WTC11 (cell line): ENCODE data around the gene LIN7B. TPM values are rescaled to one million over a fixed set of nuclear protein-coding genes. Genes with fewer than 3 reads are reported as not detected.

ENCODE experiments used
- ATF1 ChIP-seq: sonication (generic); formaldehyde crosslinking; IDR thresholded peaks from 2 replicates; pipeline ENCODE4 v1.8.1; 2023; ENCODE audit warnings: mild to moderate bottlenecking, moderate library complexity, missing genetic modification reagents
- ETV6 ChIP-seq: sonication (generic); formaldehyde crosslinking; IDR thresholded peaks from 2 replicates; pipeline ENCODE4 v1.8.1; 2022; ENCODE audit warnings: mild to moderate bottlenecking, missing genetic modification reagents
- FOXJ3 ChIP-seq: sonication (generic); formaldehyde crosslinking; IDR thresholded peaks from 2 replicates; pipeline ENCODE4 v1.9.0; 2021; ENCODE audit warnings: missing genetic modification reagents, mild to moderate bottlenecking, borderline replicate concordance
- FOXK1 ChIP-seq: sonication (generic); formaldehyde crosslinking; IDR thresholded peaks from 2 replicates; pipeline ENCODE4 v1.8.0; 2022; ENCODE audit warnings: mild to moderate bottlenecking, moderate library complexity, missing genetic modification reagents
- GTF2I ChIP-seq: fragments of 250-450 bp; sonication (Bioruptor Pico); conservative IDR thresholded peaks from 2 replicates; pipeline ENCODE4 v1.4.0; 2021; ENCODE audit warnings: mild to moderate bottlenecking
- HMGA2 ChIP-seq: fragments of 250-450 bp; sonication (Bioruptor Pico); IDR thresholded peaks from 2 replicates; pipeline ENCODE4 v1.4.0; 2021; ENCODE audit warnings: mild to moderate bottlenecking, moderate library complexity
- IRF2 ChIP-seq: sonication (generic); formaldehyde crosslinking; IDR thresholded peaks from 2 replicates; pipeline ENCODE4 v1.8.0; 2022; ENCODE audit warnings: low read depth, missing genetic modification reagents, borderline replicate concordance
- JAZF1 ChIP-seq: fragments of 250-450 bp; sonication (Bioruptor Pico); IDR thresholded peaks from 2 replicates; pipeline ENCODE4 v1.9.0; 2021; ENCODE audit warnings: moderate library complexity, mild to moderate bottlenecking, inconsistent platforms
- NFATC4 ChIP-seq: fragments of 250-450 bp; sonication (Bioruptor Pico); IDR thresholded peaks from 2 replicates; pipeline ENCODE4 v1.9.0; 2021; ENCODE audit warnings: mild to moderate bottlenecking
- NFYB ChIP-seq: sonication (generic); formaldehyde crosslinking; conservative IDR thresholded peaks from 2 replicates; pipeline ENCODE4 v1.8.0; 2022; ENCODE audit warnings: low read depth, missing genetic modification reagents
- OVOL2 ChIP-seq: fragments of 250-450 bp; sonication (Bioruptor Pico); IDR thresholded peaks from 2 replicates; pipeline ENCODE4 v1.9.0; 2021; ENCODE audit warnings: mild to moderate bottlenecking, borderline replicate concordance
- RELA ChIP-seq: sonication (generic); formaldehyde crosslinking; IDR thresholded peaks from 2 replicates; pipeline ENCODE4 v1.8.1; 2022; ENCODE audit warnings: missing genetic modification reagents, mild to moderate bottlenecking, borderline replicate concordance
- SOX15 ChIP-seq: fragments of 250-450 bp; sonication (Bioruptor Pico); IDR thresholded peaks from 2 replicates; pipeline ENCODE4 v1.9.0; 2021; ENCODE audit warnings: mild to moderate bottlenecking
- TEAD1 ChIP-seq: sonication (generic); formaldehyde crosslinking; IDR thresholded peaks from 2 replicates; pipeline ENCODE4 v1.8.0; 2022; ENCODE audit warnings: mild to moderate bottlenecking, missing genetic modification reagents
- TP53 ChIP-seq: sonication (generic); formaldehyde crosslinking; IDR thresholded peaks from 2 replicates; pipeline ENCODE4 v1.8.1; 2023; ENCODE audit warnings: mild to moderate bottlenecking, missing genetic modification reagents
- ZNF121 ChIP-seq: sonication (generic); formaldehyde crosslinking; IDR thresholded peaks from 2 replicates; pipeline ENCODE4 v1.8.0; 2023; ENCODE audit warnings: missing genetic modification reagents
- ZNF219 ChIP-seq: sonication (generic); formaldehyde crosslinking; IDR thresholded peaks from 2 replicates; pipeline ENCODE4 v1.8.0; 2023; ENCODE audit warnings: missing genetic modification reagents, mild to moderate bottlenecking, borderline replicate concordance
- ZNF263 ChIP-seq: sonication (generic); formaldehyde crosslinking; IDR thresholded peaks from 2 replicates; pipeline ENCODE4 v1.8.1; 2022; ENCODE audit warnings: low read depth, mild to moderate bottlenecking, moderate library complexity, missing genetic modification reagents
- ZNF317 ChIP-seq: sonication (generic); formaldehyde crosslinking; IDR thresholded peaks from 2 replicates; pipeline ENCODE4 v1.8.1; 2023; ENCODE audit warnings: low read depth, mild to moderate bottlenecking, moderate library complexity, missing genetic modification reagents, borderline replicate concordance
- ZNF416 ChIP-seq: fragments of 250-450 bp; sonication (Bioruptor Pico); IDR thresholded peaks from 2 replicates; pipeline ENCODE4 v1.9.0; 2021; ENCODE audit warnings: mild to moderate bottlenecking, inconsistent platforms
- ZNF423 ChIP-seq: fragments of 250-450 bp; sonication (Bioruptor Pico); IDR thresholded peaks from 2 replicates; pipeline ENCODE4 v2.1.2; 2022; ENCODE audit warnings: mild to moderate bottlenecking, moderate library complexity
- total RNA-seq: library from RNA; stranded (reverse); gene quantifications from 3 replicates; pipeline ENCODE4 v1.2.3, GENCODE V29; 2021
- TF ChIP-seq, protein P1 (sequence below): sonication (generic); formaldehyde crosslinking; IDR thresholded peaks from 2 replicates; pipeline ENCODE4 v1.8.1; 2023; ENCODE audit warnings: mild to moderate bottlenecking, missing genetic modification reagents, borderline replicate concordance
- TF ChIP-seq, protein P2 (sequence below): sonication (generic); formaldehyde crosslinking; IDR thresholded peaks from 2 replicates; pipeline ENCODE4 v1.8.1; 2022; ENCODE audit warnings: mild to moderate bottlenecking, missing genetic modification reagents, moderate library complexity, borderline replicate concordance
- TF ChIP-seq, protein P3 (sequence below): sonication (generic); formaldehyde crosslinking; IDR thresholded peaks from 2 replicates; pipeline ENCODE4 v1.8.0; 2022; ENCODE audit warnings: mild to moderate bottlenecking, missing genetic modification reagents
- TF ChIP-seq, protein P4 (sequence below): sonication (generic); formaldehyde crosslinking; IDR thresholded peaks from 2 replicates; pipeline ENCODE4 v1.8.0; 2023; ENCODE audit warnings: mild to moderate bottlenecking, missing genetic modification reagents
- TF ChIP-seq, protein P5 (sequence below): sonication (generic); formaldehyde crosslinking; IDR thresholded peaks from 2 replicates; pipeline ENCODE4 v1.8.0; 2022; ENCODE audit warnings: mild to moderate bottlenecking, missing genetic modification reagents
- TF ChIP-seq, protein P6 (sequence below): sonication (generic); formaldehyde crosslinking; IDR thresholded peaks from 2 replicates; pipeline ENCODE4 v1.8.0; 2023; ENCODE audit warnings: missing genetic modification reagents
- TF ChIP-seq, protein P7 (sequence below): fragments of 250-450 bp; sonication (Bioruptor Pico); IDR thresholded peaks from 2 replicates; pipeline ENCODE4 v1.9.0; 2021; ENCODE audit warnings: moderate library complexity, mild to moderate bottlenecking, inconsistent platforms, borderline replicate concordance

Gene LIN7B
- total RNA-seq, 1 experiment from 2014 or later: 5.1 TPM

DNA sequence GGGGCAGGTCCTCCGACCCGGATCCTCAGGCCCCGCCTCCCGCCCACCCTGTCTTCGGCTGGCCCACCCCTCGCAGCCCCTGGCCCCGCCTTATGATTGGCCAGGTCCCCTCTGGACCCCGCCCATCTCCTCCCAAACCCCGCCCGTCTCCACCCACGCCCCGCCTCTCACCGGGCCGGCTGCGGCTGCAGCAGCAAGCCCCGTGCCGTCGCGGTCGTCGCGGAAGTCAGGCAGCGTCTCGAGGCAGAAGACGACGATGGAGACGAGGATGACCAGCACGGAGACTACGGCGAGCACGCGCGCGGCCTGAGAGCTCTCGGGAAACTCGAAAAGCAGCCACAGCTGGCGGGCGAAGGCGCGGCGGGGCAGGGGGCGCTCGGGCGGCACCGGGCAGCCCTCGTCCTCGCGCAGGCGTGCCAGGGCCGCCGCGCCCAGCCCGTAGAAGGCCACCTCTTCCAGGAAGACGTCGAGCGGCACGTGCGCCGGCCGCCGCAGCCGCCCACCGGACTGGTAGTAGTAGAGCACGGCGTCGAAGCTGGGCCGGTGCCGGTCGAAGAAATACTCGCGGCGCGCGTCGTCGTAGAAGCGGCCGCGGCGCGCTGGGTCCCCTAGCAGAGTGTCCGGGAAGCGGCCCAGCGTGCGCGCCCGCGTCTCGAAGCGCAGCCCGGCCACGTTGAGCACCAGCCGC is 42.2 kb upstream of the LIN7B start (continued):
- TF ChIP-seq, protein P1, sequence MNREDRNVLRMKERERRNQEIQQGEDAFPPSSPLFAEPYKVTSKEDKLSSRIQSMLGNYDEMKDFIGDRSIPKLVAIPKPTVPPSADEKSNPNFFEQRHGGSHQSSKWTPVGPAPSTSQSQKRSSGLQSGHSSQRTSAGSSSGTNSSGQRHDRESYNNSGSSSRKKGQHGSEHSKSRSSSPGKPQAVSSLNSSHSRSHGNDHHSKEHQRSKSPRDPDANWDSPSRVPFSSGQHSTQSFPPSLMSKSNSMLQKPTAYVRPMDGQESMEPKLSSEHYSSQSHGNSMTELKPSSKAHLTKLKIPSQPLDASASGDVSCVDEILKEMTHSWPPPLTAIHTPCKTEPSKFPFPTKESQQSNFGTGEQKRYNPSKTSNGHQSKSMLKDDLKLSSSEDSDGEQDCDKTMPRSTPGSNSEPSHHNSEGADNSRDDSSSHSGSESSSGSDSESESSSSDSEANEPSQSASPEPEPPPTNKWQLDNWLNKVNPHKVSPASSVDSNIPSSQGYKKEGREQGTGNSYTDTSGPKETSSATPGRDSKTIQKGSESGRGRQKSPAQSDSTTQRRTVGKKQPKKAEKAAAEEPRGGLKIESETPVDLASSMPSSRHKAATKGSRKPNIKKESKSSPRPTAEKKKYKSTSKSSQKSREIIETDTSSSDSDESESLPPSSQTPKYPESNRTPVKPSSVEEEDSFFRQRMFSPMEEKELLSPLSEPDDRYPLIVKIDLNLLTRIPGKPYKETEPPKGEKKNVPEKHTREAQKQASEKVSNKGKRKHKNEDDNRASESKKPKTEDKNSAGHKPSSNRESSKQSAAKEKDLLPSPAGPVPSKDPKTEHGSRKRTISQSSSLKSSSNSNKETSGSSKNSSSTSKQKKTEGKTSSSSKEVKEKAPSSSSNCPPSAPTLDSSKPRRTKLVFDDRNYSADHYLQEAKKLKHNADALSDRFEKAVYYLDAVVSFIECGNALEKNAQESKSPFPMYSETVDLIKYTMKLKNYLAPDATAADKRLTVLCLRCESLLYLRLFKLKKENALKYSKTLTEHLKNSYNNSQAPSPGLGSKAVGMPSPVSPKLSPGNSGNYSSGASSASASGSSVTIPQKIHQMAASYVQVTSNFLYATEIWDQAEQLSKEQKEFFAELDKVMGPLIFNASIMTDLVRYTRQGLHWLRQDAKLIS (CRISPR knock-in tag): no peak
- TF ChIP-seq TP53 (CRISPR knock-in tag) (peak; percentile 95), RELA (CRISPR knock-in tag) (peak; percentile 89; the same call in 1 of the 2 replicates), ZNF423 (CRISPR knock-in tag) (no peak), ZNF121 (CRISPR knock-in tag) (no peak), NFATC4 (CRISPR knock-in tag) (no peak), ZNF416 (no peak), ZNF219 (CRISPR knock-in tag) (peak; percentile 78), IRF2 (no peak), SOX15 (CRISPR knock-in tag) (no peak), ZNF263 (peak; percentile 55; the same call in 1 of the 2 replicates), ETV6 (CRISPR knock-in tag) (peak; percentile 93), JAZF1 (CRISPR knock-in tag) (no peak), TEAD1 (CRISPR knock-in tag) (peak; percentile 97), FOXJ3 (CRISPR knock-in tag) (no peak), ZNF317 (CRISPR knock-in tag) (0 out of 2 replicates have a peak, but pooled peaks have one; percentile 9), HMGA2 (CRISPR knock-in tag) (no peak), OVOL2 (CRISPR knock-in tag) (no peak), FOXK1 (CRISPR knock-in tag) (peak; percentile 78), NFYB (CRISPR knock-in tag) (peak; percentile 9; the same call in 1 of the 2 replicates), GTF2I (no peak), ATF1 (CRISPR knock-in tag) (no peak; the same call in 1 of the 2 replicates)
- TF ChIP-seq, protein P2, sequence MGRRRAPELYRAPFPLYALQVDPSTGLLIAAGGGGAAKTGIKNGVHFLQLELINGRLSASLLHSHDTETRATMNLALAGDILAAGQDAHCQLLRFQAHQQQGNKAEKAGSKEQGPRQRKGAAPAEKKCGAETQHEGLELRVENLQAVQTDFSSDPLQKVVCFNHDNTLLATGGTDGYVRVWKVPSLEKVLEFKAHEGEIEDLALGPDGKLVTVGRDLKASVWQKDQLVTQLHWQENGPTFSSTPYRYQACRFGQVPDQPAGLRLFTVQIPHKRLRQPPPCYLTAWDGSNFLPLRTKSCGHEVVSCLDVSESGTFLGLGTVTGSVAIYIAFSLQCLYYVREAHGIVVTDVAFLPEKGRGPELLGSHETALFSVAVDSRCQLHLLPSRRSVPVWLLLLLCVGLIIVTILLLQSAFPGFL (CRISPR knock-in tag): no peak
- TF ChIP-seq, protein P3, sequence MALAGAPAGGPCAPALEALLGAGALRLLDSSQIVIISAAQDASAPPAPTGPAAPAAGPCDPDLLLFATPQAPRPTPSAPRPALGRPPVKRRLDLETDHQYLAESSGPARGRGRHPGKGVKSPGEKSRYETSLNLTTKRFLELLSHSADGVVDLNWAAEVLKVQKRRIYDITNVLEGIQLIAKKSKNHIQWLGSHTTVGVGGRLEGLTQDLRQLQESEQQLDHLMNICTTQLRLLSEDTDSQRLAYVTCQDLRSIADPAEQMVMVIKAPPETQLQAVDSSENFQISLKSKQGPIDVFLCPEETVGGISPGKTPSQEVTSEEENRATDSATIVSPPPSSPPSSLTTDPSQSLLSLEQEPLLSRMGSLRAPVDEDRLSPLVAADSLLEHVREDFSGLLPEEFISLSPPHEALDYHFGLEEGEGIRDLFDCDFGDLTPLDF (CRISPR knock-in tag): peak; percentile 86
- TF ChIP-seq, protein P4, sequence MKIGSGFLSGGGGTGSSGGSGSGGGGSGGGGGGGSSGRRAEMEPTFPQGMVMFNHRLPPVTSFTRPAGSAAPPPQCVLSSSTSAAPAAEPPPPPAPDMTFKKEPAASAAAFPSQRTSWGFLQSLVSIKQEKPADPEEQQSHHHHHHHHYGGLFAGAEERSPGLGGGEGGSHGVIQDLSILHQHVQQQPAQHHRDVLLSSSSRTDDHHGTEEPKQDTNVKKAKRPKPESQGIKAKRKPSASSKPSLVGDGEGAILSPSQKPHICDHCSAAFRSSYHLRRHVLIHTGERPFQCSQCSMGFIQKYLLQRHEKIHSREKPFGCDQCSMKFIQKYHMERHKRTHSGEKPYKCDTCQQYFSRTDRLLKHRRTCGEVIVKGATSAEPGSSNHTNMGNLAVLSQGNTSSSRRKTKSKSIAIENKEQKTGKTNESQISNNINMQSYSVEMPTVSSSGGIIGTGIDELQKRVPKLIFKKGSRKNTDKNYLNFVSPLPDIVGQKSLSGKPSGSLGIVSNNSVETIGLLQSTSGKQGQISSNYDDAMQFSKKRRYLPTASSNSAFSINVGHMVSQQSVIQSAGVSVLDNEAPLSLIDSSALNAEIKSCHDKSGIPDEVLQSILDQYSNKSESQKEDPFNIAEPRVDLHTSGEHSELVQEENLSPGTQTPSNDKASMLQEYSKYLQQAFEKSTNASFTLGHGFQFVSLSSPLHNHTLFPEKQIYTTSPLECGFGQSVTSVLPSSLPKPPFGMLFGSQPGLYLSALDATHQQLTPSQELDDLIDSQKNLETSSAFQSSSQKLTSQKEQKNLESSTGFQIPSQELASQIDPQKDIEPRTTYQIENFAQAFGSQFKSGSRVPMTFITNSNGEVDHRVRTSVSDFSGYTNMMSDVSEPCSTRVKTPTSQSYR (CRISPR knock-in tag): peak; percentile 81; the same call in 1 of the 2 replicates
- TF ChIP-seq, protein P5, sequence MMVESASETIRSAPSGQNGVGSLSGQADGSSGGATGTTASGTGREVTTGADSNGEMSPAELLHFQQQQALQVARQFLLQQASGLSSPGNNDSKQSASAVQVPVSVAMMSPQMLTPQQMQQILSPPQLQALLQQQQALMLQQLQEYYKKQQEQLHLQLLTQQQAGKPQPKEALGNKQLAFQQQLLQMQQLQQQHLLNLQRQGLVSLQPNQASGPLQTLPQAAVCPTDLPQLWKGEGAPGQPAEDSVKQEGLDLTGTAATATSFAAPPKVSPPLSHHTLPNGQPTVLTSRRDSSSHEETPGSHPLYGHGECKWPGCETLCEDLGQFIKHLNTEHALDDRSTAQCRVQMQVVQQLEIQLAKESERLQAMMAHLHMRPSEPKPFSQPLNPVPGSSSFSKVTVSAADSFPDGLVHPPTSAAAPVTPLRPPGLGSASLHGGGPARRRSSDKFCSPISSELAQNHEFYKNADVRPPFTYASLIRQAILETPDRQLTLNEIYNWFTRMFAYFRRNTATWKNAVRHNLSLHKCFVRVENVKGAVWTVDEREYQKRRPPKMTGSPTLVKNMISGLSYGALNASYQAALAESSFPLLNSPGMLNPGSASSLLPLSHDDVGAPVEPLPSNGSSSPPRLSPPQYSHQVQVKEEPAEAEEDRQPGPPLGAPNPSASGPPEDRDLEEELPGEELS (CRISPR knock-in tag): peak; percentile 95
- TF ChIP-seq, protein P6, sequence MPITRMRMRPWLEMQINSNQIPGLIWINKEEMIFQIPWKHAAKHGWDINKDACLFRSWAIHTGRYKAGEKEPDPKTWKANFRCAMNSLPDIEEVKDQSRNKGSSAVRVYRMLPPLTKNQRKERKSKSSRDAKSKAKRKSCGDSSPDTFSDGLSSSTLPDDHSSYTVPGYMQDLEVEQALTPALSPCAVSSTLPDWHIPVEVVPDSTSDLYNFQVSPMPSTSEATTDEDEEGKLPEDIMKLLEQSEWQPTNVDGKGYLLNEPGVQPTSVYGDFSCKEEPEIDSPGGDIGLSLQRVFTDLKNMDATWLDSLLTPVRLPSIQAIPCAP (CRISPR knock-in tag): peak; percentile 93
- TF ChIP-seq, protein P7, sequence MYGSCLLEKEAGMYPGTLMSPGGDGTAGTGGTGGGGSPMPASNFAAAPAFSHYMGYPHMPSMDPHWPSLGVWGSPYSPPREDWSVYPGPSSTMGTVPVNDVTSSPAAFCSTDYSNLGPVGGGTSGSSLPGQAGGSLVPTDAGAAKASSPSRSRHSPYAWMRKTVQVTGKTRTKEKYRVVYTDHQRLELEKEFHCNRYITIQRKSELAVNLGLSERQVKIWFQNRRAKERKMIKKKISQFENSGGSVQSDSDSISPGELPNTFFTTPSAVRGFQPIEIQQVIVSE (CRISPR knock-in tag): no peak
